Renal cortical epithelial cell (primary cell): ENCODE measurements around the gene DNAL4. TPM values are rescaled to one million over a fixed set of nuclear protein-coding genes. Genes with fewer than 3 reads are reported as not detected.

Experiments
- DNase-seq: peaks from one replicate; pipeline ENCODE4 v3.0.0-alpha.2; 2011; ENCODE audit warnings: low read depth
- total RNA-seq: library from RNA; depleted of rRNA; stranded (reverse); fragments of >200 nt; gene quantifications from 2 replicates; pipeline ENCODE4 v1.2.3, GENCODE V29; 2014

The DNAL4 gene
- total RNA-seq, 1 donor from 2014 or later = 33.5 TPM

- DNase-seq = no peak
Observed at GRCh38 chr22:38758276-38758945, 35.5 kb downstream of the DNAL4 start.

DNA sequence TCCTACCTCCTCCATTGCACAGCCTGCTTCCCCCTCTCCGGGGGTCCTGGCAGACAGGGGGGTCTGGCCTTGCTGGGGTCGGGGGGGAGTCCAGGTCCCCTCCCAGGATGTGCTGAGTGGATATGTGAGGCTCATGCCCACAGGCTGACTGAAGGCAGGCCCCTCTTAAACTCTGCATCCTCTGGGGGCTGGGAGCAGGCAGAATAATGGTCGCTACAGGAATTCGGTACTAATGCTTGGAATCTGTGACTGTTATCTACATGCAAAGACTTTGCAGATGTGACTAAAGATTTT is 36.5 kb downstream of the DNAL4 start:
- no peak for DNase-seq

DNA sequence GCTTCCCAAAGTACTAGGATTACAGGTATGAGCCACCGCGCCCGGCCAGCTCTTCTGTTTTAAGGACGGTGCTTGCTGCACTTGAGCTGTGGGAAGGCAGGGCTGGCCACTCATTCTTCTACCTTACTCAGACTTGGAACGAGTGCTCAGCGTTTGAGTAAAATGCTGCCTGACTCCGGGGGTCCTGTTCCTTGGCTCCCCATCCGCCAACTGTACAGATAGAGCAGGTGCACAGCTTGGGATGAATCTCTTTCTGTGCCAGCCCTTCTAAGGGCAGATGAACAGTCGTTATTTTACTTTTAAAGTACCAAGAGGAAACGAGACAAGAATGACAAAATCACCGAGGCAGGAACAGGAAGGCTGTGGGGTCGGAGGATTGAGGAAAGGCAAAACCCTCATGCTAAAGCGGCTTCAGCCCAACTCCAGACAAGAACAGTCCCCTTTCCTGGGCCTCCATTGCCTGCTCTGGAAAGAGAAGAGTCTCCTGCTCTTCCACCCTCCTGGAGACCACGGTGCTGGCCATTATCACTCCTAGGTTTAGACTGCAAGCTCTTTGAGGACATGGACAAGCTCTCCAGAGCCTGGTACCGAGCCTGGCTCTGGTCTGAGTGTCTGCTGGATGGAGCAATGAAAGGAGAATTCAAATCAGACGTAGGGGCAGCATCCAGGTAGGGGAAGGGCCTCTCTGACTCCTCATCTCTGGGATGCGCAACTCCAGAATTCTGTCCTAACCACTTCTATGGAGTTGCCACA is 37.1 kb downstream of the DNAL4 start:
- no peak for DNase-seq

DNA sequence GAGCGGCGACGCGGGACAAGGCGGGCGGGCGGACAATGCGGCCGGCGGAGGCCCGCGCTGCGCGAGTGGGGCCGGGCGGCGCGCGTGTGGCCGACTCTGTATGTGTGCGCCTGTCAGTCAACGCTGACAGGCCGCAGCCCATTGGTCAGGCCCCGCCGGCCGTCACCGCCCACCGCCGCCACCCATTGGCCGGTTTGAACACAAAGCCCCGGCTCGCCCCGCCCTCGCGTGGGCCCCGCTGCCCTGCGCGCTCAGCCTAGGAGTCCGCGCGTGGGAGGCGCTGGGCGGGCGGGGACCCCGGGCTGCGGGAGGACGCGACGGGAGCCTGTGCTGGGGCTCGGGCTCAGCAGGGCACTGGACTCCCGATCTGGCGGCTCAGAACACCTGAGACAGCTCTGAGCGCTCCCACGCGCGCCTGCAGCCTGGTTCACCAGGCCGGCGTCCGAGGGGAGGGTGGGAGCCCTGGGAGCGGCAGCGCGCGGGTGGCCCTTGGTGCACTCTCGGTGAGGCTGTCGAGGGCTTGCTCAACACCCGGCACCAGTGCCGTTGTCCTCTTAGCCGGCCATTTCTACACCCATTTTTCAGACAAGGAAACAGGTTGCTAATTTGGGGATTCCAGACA is 37.9 kb downstream of the DNAL4 start, which contains the start of gene SUN2:
SUN2 (minus strand) TSS at position 88 of the 622 bp plus-strand sequence. CDS start 3,370 bp downstream, outside the sequence.
- DNase-seq = peak; percentile 51

DNA sequence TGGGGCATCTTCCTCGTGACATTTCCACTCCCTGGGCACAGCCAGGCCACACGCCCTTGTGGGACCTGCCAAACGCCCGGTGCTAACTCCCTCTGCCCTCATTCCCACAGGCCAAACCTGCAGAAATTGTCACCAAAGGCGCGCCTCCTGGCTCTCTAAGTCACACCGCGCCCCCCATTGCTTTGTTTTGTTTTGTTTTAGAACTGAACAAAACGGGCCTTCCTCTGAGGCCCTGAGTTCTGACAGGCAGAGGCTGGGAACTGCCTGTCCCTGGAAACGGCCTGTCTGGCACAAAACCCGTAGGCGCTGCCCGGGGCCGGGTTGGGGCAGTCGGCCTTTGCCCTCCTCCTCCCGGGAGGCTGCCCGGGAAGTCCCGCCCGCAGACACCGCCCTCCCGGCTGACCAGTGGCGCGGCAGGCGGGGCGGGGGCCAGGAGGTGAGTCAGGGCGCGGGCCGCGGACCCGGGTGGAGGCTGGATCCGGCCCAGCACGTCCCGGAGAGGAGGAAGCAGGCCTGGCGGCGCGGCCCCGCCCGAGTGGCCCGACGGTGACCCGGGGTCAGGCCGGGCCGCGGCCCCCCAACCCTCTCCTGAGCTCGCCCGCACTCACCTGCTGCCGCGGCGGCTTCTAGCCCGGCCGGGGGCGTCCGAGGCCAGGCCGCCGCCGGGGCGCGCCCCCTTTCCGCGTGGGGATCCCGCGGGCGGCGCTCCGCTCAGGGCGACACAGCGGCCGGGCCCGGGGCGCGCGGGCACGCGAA is 38.6 kb downstream of the DNAL4 start:
- DNase-seq = peak; percentile 68

DNA sequence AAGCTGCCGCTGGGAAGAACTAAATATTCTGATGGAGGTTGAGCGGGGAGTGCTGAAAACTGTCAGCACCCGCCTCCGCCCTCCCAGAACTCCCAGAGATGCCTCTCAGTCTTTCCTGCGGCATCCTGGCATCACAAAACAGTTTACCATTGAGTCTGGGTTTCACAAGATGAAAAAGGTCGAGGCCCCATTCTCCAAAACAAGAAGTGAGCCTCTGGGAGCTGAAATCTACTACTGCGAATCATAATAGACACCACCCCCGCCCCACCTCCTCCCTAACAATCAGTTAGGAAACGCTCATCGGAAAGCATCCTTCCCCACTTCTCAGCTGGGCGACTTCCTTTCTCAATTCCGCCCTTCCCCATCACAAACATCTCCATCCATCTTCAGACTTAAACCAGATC is 39.2 kb downstream of the DNAL4 start:
- peak; percentile 15 for DNase-seq

- DNase-seq = peak; percentile 58
Observed at GRCh38 chr22:38753948-38754750, 39.8 kb downstream of the DNAL4 start.

DNA sequence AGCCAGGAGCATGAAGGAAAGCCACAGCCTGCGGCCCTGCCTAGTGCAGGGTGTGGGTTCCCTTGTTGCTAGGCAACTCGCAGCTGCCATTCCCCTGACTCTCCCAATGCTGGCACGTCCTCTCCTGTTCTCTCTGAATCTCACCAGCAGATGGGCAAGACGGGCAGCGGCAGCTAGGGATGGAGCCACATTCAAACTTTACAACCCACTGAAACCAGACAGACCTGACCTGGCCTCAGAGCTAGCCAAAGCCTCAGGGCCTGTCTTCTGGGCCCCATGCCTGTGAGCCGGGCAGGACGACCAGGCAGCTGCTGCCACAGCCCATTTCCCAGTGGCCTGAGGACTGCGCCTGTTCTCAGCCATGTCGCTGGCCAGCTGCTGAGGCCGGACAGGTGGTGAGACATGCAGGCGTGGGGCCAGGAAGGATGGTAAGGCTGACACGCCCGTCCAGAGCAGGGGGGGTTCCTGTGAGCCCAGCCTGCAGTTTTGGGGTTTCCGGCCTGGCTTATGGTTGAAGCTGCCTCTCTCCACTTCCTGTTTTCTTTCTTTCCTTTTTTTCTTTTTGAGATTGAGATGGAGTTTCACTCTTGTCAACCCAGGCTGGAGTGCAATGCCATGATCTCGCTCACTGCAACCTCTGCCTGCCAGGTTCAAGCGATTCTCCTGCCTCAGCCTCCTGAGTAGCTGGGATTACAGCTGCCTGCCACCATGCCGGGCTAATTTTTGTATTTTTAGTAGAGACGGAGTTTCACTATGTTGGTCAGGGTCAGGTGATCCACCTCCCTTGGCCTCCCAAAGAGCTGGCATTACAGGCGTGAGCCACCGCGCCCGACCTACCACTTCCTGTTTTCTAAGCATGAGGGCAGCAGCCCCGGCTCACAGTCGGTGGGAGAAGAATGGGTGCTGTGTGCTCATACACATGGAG is 42.3 kb downstream of the DNAL4 start:
- no peak for DNase-seq

DNA sequence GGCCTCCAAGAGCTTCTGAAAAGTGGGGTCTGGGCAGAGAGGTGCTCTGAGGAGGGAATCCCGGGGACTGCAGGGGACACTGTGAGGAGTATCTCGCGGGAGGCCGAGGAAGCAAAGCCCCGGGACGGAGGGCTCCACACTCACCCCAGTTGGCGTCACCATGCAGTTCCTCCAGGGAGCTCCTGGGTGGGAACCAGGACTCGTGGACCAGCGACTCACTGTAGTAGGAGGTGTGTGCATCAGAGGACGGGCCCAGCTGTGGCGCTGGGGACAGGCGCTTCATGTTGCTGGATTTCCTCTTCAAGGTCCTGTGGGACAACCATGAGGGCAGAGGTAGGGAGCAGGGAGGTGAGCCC is 42.9 kb downstream of the DNAL4 start:
- DNase-seq = no peak

DNA sequence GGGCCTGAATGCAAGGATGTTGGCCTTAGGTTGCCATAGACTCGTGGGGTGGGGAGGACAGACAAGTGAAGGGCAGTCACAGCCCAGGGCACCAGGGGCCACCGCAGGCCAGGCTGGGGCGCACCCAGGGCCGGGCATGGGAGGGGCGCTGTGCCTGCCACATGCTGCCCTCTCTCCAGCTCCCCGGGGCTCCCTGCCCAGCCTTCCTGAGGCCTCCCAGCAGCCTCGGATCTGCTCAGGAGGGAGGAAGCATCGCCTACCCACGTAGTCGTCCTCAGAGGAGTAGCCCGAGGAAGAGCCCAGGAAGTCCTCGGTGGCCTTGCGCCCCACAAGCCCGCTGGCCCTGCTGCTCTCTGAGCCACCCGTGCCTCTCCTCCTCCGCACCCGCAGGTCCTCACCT is 43.3 kb downstream of the DNAL4 start:
- DNase-seq = no peak

GRCh38 chr22:38750104-38750503 is 43.8 kb downstream of the DNAL4 start:
- no peak for DNase-seq

- DNase-seq = no peak
Observed at GRCh38 chr22:38748487-38749136, 45.3 kb downstream of the DNAL4 start.

GRCh38 chr22:38745676-38746460 is 48.1 kb downstream of the DNAL4 start:
- no peak for DNase-seq

DNA sequence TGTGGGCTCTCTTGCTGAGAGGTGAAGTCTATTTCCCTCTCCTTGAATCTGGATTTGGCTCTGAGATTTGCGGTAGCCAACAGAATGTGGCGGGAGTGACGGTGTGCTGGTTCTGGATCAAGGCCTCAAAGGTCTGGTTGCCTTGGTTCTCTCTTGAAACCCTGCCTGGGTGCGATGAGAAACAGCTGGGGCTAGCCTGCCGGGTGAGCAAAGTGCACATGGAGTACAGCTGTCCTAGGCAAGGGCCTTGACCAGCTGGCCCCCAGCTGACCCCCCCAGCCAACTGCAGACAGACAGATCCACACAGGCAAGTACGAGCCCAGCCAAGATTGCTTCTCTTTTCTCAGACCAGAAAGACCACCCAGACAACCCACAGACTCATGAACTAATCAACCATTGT is 49.0 kb downstream of the DNAL4 start:
- no peak for DNase-seq

DNA sequence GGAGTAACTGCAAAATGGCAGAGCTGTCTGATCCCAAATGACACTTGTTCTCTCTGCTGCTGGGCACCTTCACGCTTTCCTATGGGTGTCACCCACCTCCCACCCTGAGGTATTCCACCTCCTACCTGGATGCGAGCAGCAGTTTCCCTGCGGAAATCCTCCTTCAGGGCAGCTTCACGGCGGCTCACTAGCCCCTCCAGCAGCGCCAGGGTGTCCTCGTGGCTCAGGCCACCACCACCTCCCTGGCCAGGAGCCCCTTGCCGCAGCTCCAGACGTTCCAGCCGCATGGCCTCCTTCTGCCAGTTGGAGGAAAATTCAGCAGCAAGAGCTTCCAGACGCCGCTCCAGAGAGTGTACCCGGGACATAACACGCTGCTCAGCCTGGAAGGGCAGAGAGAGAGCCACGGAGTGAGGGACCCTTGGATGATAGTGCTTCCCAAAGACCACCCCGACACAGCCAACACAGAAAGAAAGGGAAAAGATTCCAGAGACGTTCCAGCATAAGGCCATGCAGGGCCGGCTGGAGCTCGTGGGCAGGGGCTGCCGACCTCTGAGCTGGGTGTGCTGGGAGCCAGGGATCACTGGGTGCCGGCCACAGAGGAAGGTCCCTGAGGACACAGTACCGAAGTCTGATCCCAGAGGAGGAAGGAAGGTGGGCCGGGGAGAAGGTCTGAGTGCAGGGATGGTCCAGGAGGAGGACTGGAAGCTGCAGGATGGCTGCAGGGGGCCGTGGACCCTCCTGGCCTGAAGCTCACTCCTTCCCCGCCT is 51.6 kb downstream of the DNAL4 start:
- no peak for DNase-seq

GRCh38 chr22:38741576-38741975 is 52.4 kb downstream of the DNAL4 start:
- DNase-seq = no peak

DNA sequence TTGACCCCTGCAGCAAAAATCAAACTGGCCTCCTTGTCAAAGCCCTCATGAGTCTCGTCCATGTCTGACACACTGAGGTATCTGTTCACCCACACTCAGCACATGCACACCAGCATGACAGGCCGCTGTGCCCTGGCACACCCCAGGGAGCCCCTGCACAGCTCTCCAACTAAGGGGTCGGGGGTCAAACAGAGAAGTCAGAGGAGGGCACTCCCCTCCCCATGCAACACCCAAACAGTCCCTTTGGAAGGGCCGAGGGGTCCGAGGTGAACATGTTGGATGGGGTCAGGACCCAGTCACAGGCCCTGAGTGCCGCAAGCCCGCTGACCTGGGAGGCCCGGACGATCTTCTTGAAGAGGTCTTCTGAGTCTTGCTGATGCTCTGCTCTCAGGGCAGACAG is 52.8 kb downstream of the DNAL4 start:
- DNase-seq = no peak

- DNase-seq = no peak
Observed at GRCh38 chr22:38740754-38741153, 53.2 kb downstream of the DNAL4 start.
